ENCODE measurements around the gene ACTN1.

Gene ACTN1

GRCh38 chr14:68908201-68908600 is 70.9 kb downstream of the ACTN1 start:
- H3K9me3 ChIP-seq (ENCODE audit: control insufficient read depth, insufficient read depth, low read length): no peaks in the 10 kb centered on the region
- no peaks in the 10 kb centered on the region for H3K27me3 ChIP-seq (ENCODE audit: control insufficient read depth, insufficient read depth, low read length)
- H3K9ac ChIP-seq (ENCODE audit: low read depth, low read length): no peak overlapping the region
- peaks cover 82% of the 10 kb centered on the region for H3K36me3 ChIP-seq (ENCODE audit: control insufficient read depth, insufficient read depth, low read length)
- no peak overlapping the region for H3K27ac ChIP-seq (ENCODE audit: low read depth, low read length)
- no peaks in the 10 kb centered on the region for H3K4me1 ChIP-seq (ENCODE audit: control insufficient read depth, insufficient read depth, low read length)
- H3K4me3 ChIP-seq (ENCODE audit: low read depth, low read length): no peak overlapping the region

GRCh38 chr14:68906439-68906838 is 72.7 kb downstream of the ACTN1 start:
- H3K36me3 ChIP-seq (ENCODE audit: control insufficient read depth, insufficient read depth, low read length): peaks cover 92% of the 10 kb centered on the region
- H3K9ac ChIP-seq (ENCODE audit: low read depth, low read length): no peak overlapping the region
- no peaks in the 10 kb centered on the region for H3K9me3 ChIP-seq (ENCODE audit: control insufficient read depth, insufficient read depth, low read length)
- no peak overlapping the region for H3K27ac ChIP-seq (ENCODE audit: low read depth, low read length)
- H3K4me3 ChIP-seq (ENCODE audit: low read depth, low read length): no peak overlapping the region
- no peaks in the 10 kb centered on the region for H3K27me3 ChIP-seq (ENCODE audit: control insufficient read depth, insufficient read depth, low read length)
- H3K4me1 ChIP-seq (ENCODE audit: control insufficient read depth, insufficient read depth, low read length): no peaks in the 10 kb centered on the region

GRCh38 chr14:68905107-68905895 is 73.8 kb downstream of the ACTN1 start:
- Histone ChIP-seq H3K36me3 (ENCODE audit: control insufficient read depth, insufficient read depth, low read length) (peaks cover 89% of the 10 kb centered on the region), H3K9ac (ENCODE audit: low read depth, low read length) (no peak overlapping the region), H3K9me3 (ENCODE audit: control insufficient read depth, insufficient read depth, low read length) (no peaks in the 10 kb centered on the region), H3K27ac (ENCODE audit: low read depth, low read length) (no peak overlapping the region), H3K4me3 (ENCODE audit: low read depth, low read length) (no peak overlapping the region), H3K27me3 (ENCODE audit: control insufficient read depth, insufficient read depth, low read length) (no peaks in the 10 kb centered on the region), H3K4me1 (ENCODE audit: control insufficient read depth, insufficient read depth, low read length) (no peaks in the 10 kb centered on the region)

GRCh38 chr14:68902357-68902756 is 76.7 kb downstream of the ACTN1 start:
- Histone ChIP-seq H3K27me3 (ENCODE audit: control insufficient read depth, insufficient read depth, low read length) (no peaks in the 10 kb centered on the region), H3K4me1 (ENCODE audit: control insufficient read depth, insufficient read depth, low read length) (no peaks in the 10 kb centered on the region), H3K9ac (ENCODE audit: low read depth, low read length) (no peak overlapping the region), H3K4me3 (ENCODE audit: low read depth, low read length) (no peak overlapping the region), H3K36me3 (ENCODE audit: control insufficient read depth, insufficient read depth, low read length) (peaks cover 88% of the 10 kb centered on the region), H3K9me3 (ENCODE audit: control insufficient read depth, insufficient read depth, low read length) (no peaks in the 10 kb centered on the region), H3K27ac (ENCODE audit: low read depth, low read length) (no peak overlapping the region)

GRCh38 chr14:68899033-68899603 is 80.0 kb downstream of the ACTN1 start:
- no peaks in the 10 kb centered on the region for H3K4me1 ChIP-seq (ENCODE audit: control insufficient read depth, insufficient read depth, low read length)
- no peak overlapping the region for H3K4me3 ChIP-seq (ENCODE audit: low read depth, low read length)
- H3K36me3 ChIP-seq (ENCODE audit: control insufficient read depth, insufficient read depth, low read length): peaks cover 94% of the 10 kb centered on the region
- no peak overlapping the region for H3K9ac ChIP-seq (ENCODE audit: low read depth, low read length)
- no peaks in the 10 kb centered on the region for H3K27me3 ChIP-seq (ENCODE audit: control insufficient read depth, insufficient read depth, low read length)
- H3K9me3 ChIP-seq (ENCODE audit: control insufficient read depth, insufficient read depth, low read length): no peaks in the 10 kb centered on the region
- H3K27ac ChIP-seq (ENCODE audit: low read depth, low read length): no peak overlapping the region

- Histone ChIP-seq H3K36me3 (ENCODE audit: control insufficient read depth, insufficient read depth, low read length) (peaks cover 94% of the 10 kb centered on the region), H3K9me3 (ENCODE audit: control insufficient read depth, insufficient read depth, low read length) (no peaks in the 10 kb centered on the region), H3K4me3 (ENCODE audit: low read depth, low read length) (no peak overlapping the region), H3K9ac (ENCODE audit: low read depth, low read length) (no peak overlapping the region), H3K27ac (ENCODE audit: low read depth, low read length) (no peak overlapping the region), H3K27me3 (ENCODE audit: control insufficient read depth, insufficient read depth, low read length) (no peaks in the 10 kb centered on the region), H3K4me1 (ENCODE audit: control insufficient read depth, insufficient read depth, low read length) (no peaks in the 10 kb centered on the region)
These were observed 80.7 kb downstream of the ACTN1 start for GRCh38 chr14:68898248-68899032.

DNA sequence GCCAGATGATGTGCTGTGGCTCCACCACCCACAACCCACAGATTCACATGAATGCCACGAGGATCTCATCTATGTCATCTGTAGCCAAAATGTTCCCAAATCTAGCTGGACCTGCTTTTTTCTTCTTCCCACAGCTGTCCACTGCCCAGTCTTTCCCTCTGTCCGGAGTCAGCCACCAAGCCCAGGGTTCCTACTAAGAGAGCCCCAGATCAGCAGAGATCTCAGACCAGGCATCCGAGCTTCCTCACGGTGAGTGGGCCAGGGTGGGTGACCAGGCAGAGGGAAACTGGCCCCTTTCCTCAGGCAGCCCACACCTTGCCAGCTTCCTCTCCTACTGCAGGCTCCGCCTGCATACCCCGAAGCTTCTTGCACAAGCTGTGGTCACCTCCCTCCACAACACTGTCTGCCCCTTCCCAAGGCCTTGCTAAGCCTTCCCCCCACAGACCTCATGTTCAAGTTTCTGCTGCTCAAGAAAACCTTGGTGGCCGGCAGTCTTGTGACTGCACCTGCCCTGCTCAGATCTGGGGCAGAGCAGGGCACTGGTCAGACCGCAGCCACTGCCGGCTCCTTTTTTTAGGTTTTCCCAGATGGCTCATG is 81.4 kb downstream of the ACTN1 start:
- no peaks in the 10 kb centered on the region for H3K4me1 ChIP-seq (ENCODE audit: control insufficient read depth, insufficient read depth, low read length)
- no peaks in the 10 kb centered on the region for H3K27me3 ChIP-seq (ENCODE audit: control insufficient read depth, insufficient read depth, low read length)
- H3K27ac ChIP-seq (ENCODE audit: low read depth, low read length): no peak overlapping the region
- no peak overlapping the region for H3K9ac ChIP-seq (ENCODE audit: low read depth, low read length)
- H3K9me3 ChIP-seq (ENCODE audit: control insufficient read depth, insufficient read depth, low read length): no peaks in the 10 kb centered on the region
- H3K36me3 ChIP-seq (ENCODE audit: control insufficient read depth, insufficient read depth, low read length): peaks cover 95% of the 10 kb centered on the region
- no peak overlapping the region for H3K4me3 ChIP-seq (ENCODE audit: low read depth, low read length)

- Histone ChIP-seq H3K27ac (ENCODE audit: low read depth, low read length) (no peak overlapping the region), H3K36me3 (ENCODE audit: control insufficient read depth, insufficient read depth, low read length) (peaks cover 96% of the 10 kb centered on the region), H3K27me3 (ENCODE audit: control insufficient read depth, insufficient read depth, low read length) (no peaks in the 10 kb centered on the region), H3K9me3 (ENCODE audit: control insufficient read depth, insufficient read depth, low read length) (no peaks in the 10 kb centered on the region), H3K4me1 (ENCODE audit: control insufficient read depth, insufficient read depth, low read length) (no peaks in the 10 kb centered on the region), H3K9ac (ENCODE audit: low read depth, low read length) (no peak overlapping the region), H3K4me3 (ENCODE audit: low read depth, low read length) (no peak overlapping the region)
These were observed 83.0 kb downstream of the ACTN1 start for GRCh38 chr14:68896132-68896531.

DNA sequence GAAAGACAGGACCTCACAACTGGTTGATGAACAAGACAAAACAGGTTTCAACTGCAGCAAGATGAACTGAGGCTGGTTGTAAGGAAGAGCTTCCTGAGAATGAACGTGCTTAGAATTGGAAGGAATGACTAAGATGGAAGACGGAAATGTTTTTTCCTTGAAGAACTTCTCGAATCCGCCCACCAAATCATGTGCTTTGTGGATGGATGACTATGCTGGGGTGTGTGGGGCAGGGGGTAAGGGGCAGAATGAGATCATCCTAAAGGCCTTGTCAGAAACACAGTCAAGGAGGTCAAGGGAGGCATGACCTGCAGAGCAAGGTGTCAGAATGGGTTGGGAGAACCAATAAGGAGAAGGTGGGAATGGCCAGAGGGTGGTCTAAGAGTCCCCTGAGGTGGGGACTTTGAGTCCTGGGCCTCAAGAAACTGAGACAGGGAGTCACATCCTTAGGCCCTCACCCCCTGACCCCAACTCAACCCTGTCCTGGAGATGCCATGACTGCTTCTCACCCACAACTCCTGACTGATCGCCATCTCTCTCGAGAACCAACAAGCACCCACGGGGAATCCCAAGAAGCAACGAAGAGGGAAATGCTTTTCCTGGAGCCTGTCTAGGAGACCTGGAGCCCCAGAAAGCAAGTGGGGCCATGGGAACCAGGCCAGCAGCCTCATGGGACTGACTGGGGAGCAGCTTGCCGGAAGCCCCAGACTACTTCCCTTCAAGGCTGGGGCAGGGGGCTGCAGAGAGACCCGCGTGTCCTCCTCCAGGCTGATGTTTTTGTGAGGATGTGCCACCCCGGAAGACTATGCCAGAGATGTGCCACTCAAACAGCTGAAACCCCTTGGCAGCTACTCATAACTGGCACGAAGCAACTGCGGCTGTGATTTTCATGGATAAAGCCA is 84.0 kb downstream of the ACTN1 start:
- H3K27me3 ChIP-seq (ENCODE audit: control insufficient read depth, insufficient read depth, low read length): no peaks in the 10 kb centered on the region
- H3K4me1 ChIP-seq (ENCODE audit: control insufficient read depth, insufficient read depth, low read length): no peaks in the 10 kb centered on the region
- no peak overlapping the region for H3K4me3 ChIP-seq (ENCODE audit: low read depth, low read length)
- H3K27ac ChIP-seq (ENCODE audit: low read depth, low read length): no peak overlapping the region
- H3K36me3 ChIP-seq (ENCODE audit: control insufficient read depth, insufficient read depth, low read length): peaks cover 98% of the 10 kb centered on the region
- no peaks in the 10 kb centered on the region for H3K9me3 ChIP-seq (ENCODE audit: control insufficient read depth, insufficient read depth, low read length)
- no peak overlapping the region for H3K9ac ChIP-seq (ENCODE audit: low read depth, low read length)

- H3K9me3 ChIP-seq (ENCODE audit: control insufficient read depth, insufficient read depth, low read length): no peaks in the 10 kb centered on the region
- no peak overlapping the region for H3K27ac ChIP-seq (ENCODE audit: low read depth, low read length)
- no peak overlapping the region for H3K4me3 ChIP-seq (ENCODE audit: low read depth, low read length)
- peaks cover 98% of the 10 kb centered on the region for H3K36me3 ChIP-seq (ENCODE audit: control insufficient read depth, insufficient read depth, low read length)
- H3K4me1 ChIP-seq (ENCODE audit: control insufficient read depth, insufficient read depth, low read length): no peaks in the 10 kb centered on the region
- no peaks in the 10 kb centered on the region for H3K27me3 ChIP-seq (ENCODE audit: control insufficient read depth, insufficient read depth, low read length)
- no peak overlapping the region for H3K9ac ChIP-seq (ENCODE audit: low read depth, low read length)
These were observed 85.0 kb downstream of the ACTN1 start for GRCh38 chr14:68894123-68894522.

Measured in HUES48 (cell line).